H1 (cell line): ENCODE data around the gene OR9G4. TPM values are rescaled to one million over a fixed set of nuclear protein-coding genes. Genes with fewer than 3 reads are reported as not detected.

Experiments used
- CTCF ChIA-PET: fragments of 300-600 bp; sonication (Branson Sonifier 250); formaldehyde crosslinking; loops from one replicate; lab custom pipeline; 2021; ENCODE audit not compliant: partially characterized antibody; lab: Charles Lee
- POLR2A ChIA-PET: fragments of 300-600 bp; sonication (Branson Sonifier 250); formaldehyde crosslinking; loops from one replicate; lab custom pipeline; 2021; ENCODE audit warnings: inconsistent platforms; ENCODE audit not compliant: partially characterized antibody; lab: Charles Lee
- DNase-seq, 2 experiments: peaks; one replicate each; pipeline versions ENCODE4 v3.0.0 to v3.0.0-alpha.2; 2010 to 2022; ENCODE audit warnings: low spot score in 2 of 2, low read depth in 1 of 2, mixed read lengths in 1 of 2
- FAIRE-seq: peaks from 2 replicates; lab custom pipeline; 2011; peaks lifted over from hg19 to GRCh38; lab: Jason Lieb, UNC
- H2AFZ ChIP-seq: 2 replicates; pipeline ENCODE4 v1.8.1; 2012; ENCODE audit warnings: low read length, inconsistent platforms
- H2AK5ac ChIP-seq: 2 replicates; pipeline ENCODE4 v1.6.1; 2013; ENCODE audit warnings: low read depth, low read length
- H2BK120ac ChIP-seq: replicated peaks from 2 replicates; pipeline ENCODE3; 2013; ENCODE audit warnings: low read depth, low read length, inconsistent platforms
- H2BK12ac ChIP-seq: 2 replicates; pipeline ENCODE4 v1.6.1; 2013; ENCODE audit warnings: low read depth, low read length
- H2BK15ac ChIP-seq: 2 replicates; pipeline ENCODE4 v1.6.1; 2013; ENCODE audit warnings: low read length
- H2BK20ac ChIP-seq: 2 replicates; pipeline ENCODE4 v1.6.1; 2013; ENCODE audit warnings: low read length
- H2BK5ac ChIP-seq: 2 replicates; pipeline ENCODE4 v1.6.1; 2013; ENCODE audit warnings: low read depth, low read length
- H3K14ac ChIP-seq: 2 replicates; pipeline ENCODE4 v1.6.1; 2013; ENCODE audit warnings: inconsistent platforms; ENCODE audit not compliant: insufficient read length
- H3K18ac ChIP-seq: 2 replicates; pipeline ENCODE4 v1.6.1; 2013; ENCODE audit warnings: low read length; ENCODE audit errors: extremely low read depth
- H3K23ac ChIP-seq: 2 replicates; pipeline ENCODE4 v1.6.1; 2013; ENCODE audit warnings: inconsistent platforms; ENCODE audit not compliant: insufficient read length
- H3K23me2 ChIP-seq: 2 replicates; pipeline ENCODE4 v1.6.1; 2013; ENCODE audit warnings: low read depth, low read length
- H3K27ac ChIP-seq: 2 replicates; pipeline ENCODE4 v1.6.1; 2011; ENCODE audit warnings: low read depth, low read length, inconsistent platforms
- H3K27me3 ChIP-seq, 4 experiments: replicated peaks in 1 of 4; 1 replicate in 1 of 4; 2 replicates in 3 of 4; pipeline versions ENCODE4 v1.6.1 to v1.8.1; 2011 to 2013; ENCODE audit warnings: low read length in 3 of 4, mild to moderate bottlenecking in 3 of 4, inconsistent platforms in 2 of 4, mixed read lengths in 2 of 4, moderate library complexity in 1 of 4; ENCODE audit not compliant: control insufficient read depth in 3 of 4, insufficient read depth in 3 of 4; ENCODE audit errors: extremely low read depth in 1 of 4
- H3K36me3 ChIP-seq, 4 experiments: 2 replicates each; pipeline versions ENCODE4 v1.6.1 to v1.8.1; 2011 to 2013; ENCODE audit warnings: mild to moderate bottlenecking in 4 of 4, low read length in 3 of 4, moderate library complexity in 2 of 4, control low read depth in 1 of 4, inconsistent platforms in 1 of 4; ENCODE audit not compliant: insufficient read depth in 4 of 4, control insufficient read depth in 2 of 4
- H3K4ac ChIP-seq: replicated peaks from 2 replicates; pipeline ENCODE3; 2013; ENCODE audit warnings: low read length, low read depth, mixed read lengths, inconsistent platforms; ENCODE audit not compliant: insufficient read length
- H3K4me1 ChIP-seq, 4 experiments: replicated peaks in 1 of 4; 1 replicate in 1 of 4; 2 replicates in 3 of 4; pipeline versions ENCODE4 v1.6.1 to v1.8.1; 2011 to 2013; ENCODE audit warnings: low read length in 3 of 4, inconsistent platforms in 2 of 4, mixed read lengths in 1 of 4; ENCODE audit not compliant: insufficient read depth in 4 of 4, control insufficient read depth in 3 of 4
- H3K4me2 ChIP-seq, 2 experiments: 2 replicates each; pipeline versions ENCODE4 v1.6.1 to v1.8.1; 2011 to 2013; ENCODE audit warnings: low read depth in 2 of 2, low read length in 2 of 2, control low read depth in 1 of 2, inconsistent platforms in 1 of 2, mild to moderate bottlenecking in 1 of 2; ENCODE audit not compliant: insufficient read depth in 1 of 2
- H3K4me3 ChIP-seq, 4 experiments: fragments of 200-600, 300-600 bp in 1 of 4; sonication (generic), shearing (Covaris generic), sonication (Bioruptor Twin) in 1 of 4; 2 replicates each; pipeline versions ENCODE4 v1.5.1 to v1.8.1; 2011 to 2016; ENCODE audit warnings: low read length in 4 of 4, low read depth in 3 of 4, control low read depth in 2 of 4, inconsistent platforms in 2 of 4, mild to moderate bottlenecking in 2 of 4, mixed read lengths in 1 of 4, moderate library complexity in 1 of 4; ENCODE audit not compliant: insufficient read depth in 2 of 4; ENCODE audit errors: extremely low read depth in 1 of 4
- H3K56ac ChIP-seq: replicated peaks from 2 replicates; pipeline ENCODE3; 2013; ENCODE audit warnings: low read depth, mild to moderate bottlenecking, mixed read lengths, low read length, inconsistent platforms; ENCODE audit not compliant: insufficient read length
- H3K79me1 ChIP-seq: 2 replicates; pipeline ENCODE4 v1.6.1; 2013; ENCODE audit warnings: low read depth, low read length, control low read depth
- H3K79me2 ChIP-seq, 2 experiments: 2 replicates each; pipeline versions ENCODE4 v1.6.1 to v1.8.1; 2012 to 2013; ENCODE audit warnings: low read length in 2 of 2, mild to moderate bottlenecking in 2 of 2, inconsistent platforms in 1 of 2; ENCODE audit not compliant: insufficient read depth in 2 of 2, control insufficient read depth in 1 of 2
- H3K9ac ChIP-seq, 4 experiments: replicated peaks in 1 of 4; 1 replicate in 1 of 4; 2 replicates in 3 of 4; pipeline versions ENCODE4 v1.6.1 to v1.8.1; 2011 to 2013; ENCODE audit warnings: low read depth in 3 of 4, low read length in 3 of 4, control low read depth in 2 of 4, mild to moderate bottlenecking in 2 of 4, moderate library complexity in 2 of 4, inconsistent platforms in 1 of 4; ENCODE audit errors: extremely low read depth in 1 of 4
- H3K9me3 ChIP-seq, 2 experiments: 2 replicates each; pipeline versions ENCODE4 v1.6.1 to v1.8.1; 2012 to 2013; ENCODE audit warnings: mild to moderate bottlenecking in 2 of 2, moderate library complexity in 2 of 2, control low read depth in 1 of 2, inconsistent platforms in 1 of 2, low read depth in 1 of 2, low read length in 1 of 2, mixed read lengths in 1 of 2; ENCODE audit not compliant: insufficient read depth in 2 of 2
- H4K20me1 ChIP-seq, 2 experiments: replicated peaks in 1 of 2; 2 replicates each; pipeline versions ENCODE3 to v1.8.1; 2011 to 2013; ENCODE audit warnings: inconsistent platforms in 2 of 2, low read length in 2 of 2, mild to moderate bottlenecking in 1 of 2; ENCODE audit not compliant: insufficient read depth in 2 of 2, control insufficient read depth in 1 of 2
- H4K5ac ChIP-seq: 2 replicates; pipeline ENCODE4 v1.6.1; 2013; ENCODE audit warnings: low read length, low read depth, mixed read lengths, inconsistent platforms; ENCODE audit not compliant: insufficient read length
- H4K8ac ChIP-seq: 2 replicates; pipeline ENCODE4 v1.8.0; 2013; ENCODE audit warnings: mild to moderate bottlenecking, moderate library complexity, low read length, inconsistent platforms; ENCODE audit not compliant: insufficient read depth; ENCODE audit errors: extremely low read depth
- H4K91ac ChIP-seq: replicated peaks from 2 replicates; pipeline ENCODE3; 2013; ENCODE audit warnings: low read length, mixed read lengths, inconsistent platforms; ENCODE audit not compliant: insufficient read length
- BACH1 ChIP-seq: IDR thresholded peaks from 2 replicates; pipeline ENCODE4 v1.6.1; 2012; ENCODE audit warnings: low read length, improper control_type of control experiment
- BRCA1 ChIP-seq: IDR thresholded peaks from 2 replicates; pipeline ENCODE4 v1.6.1; 2012; ENCODE audit warnings: low read depth, low read length, improper control_type of control experiment
- CEBPB ChIP-seq: IDR thresholded peaks from 2 replicates; pipeline ENCODE4 v1.6.1; 2012; ENCODE audit warnings: low read depth, low read length
- JUND ChIP-seq: IDR thresholded peaks from 2 replicates; pipeline ENCODE4 v1.6.1; 2011; ENCODE audit warnings: mild to moderate bottlenecking, improper control_type of control experiment, low read length
- KDM1A ChIP-seq: fragments of 200-600, 300-600 bp; sonication (generic); IDR thresholded peaks from 2 replicates; pipeline ENCODE4 v1.7.1; 2016; ENCODE audit warnings: mild to moderate bottlenecking, low read length, borderline replicate concordance
- KDM5A ChIP-seq: fragments of 200-600 bp; IDR thresholded peaks from 2 replicates; pipeline ENCODE4 v1.7.1; 2012; ENCODE audit warnings: mild to moderate bottlenecking, low read length, inconsistent platforms, mixed read lengths
- POLR2A ChIP-seq, 2 experiments: IDR thresholded peaks; 1 replicate in 1 of 2; 2 replicates in 1 of 2; pipeline ENCODE4 v1.6.1; 2011; ENCODE audit warnings: low read depth in 2 of 2, low read length in 2 of 2, mild to moderate bottlenecking in 2 of 2; ENCODE audit errors: control extremely low read depth in 1 of 2
- RAD21 ChIP-seq, 2 experiments: IDR thresholded peaks in 1 of 2; conservative IDR thresholded peaks in 1 of 2; 2 replicates each; pipeline ENCODE4 v1.6.1; 2011; ENCODE audit warnings: low read depth in 2 of 2, low read length in 2 of 2, improper control_type of control experiment in 1 of 2, inconsistent platforms in 1 of 2, mild to moderate bottlenecking in 1 of 2, moderate library complexity in 1 of 2
- SAP30 ChIP-seq: fragments of 300-600 bp; sonication (generic); IDR thresholded peaks from 2 replicates; pipeline ENCODE4 v1.7.1; 2012; ENCODE audit warnings: low read length, moderate library complexity, mild to moderate bottlenecking, inconsistent platforms; ENCODE audit not compliant: insufficient read depth, insufficient replicate concordance
- SIN3A ChIP-seq, 2 experiments: IDR thresholded peaks in 1 of 2; conservative IDR thresholded peaks in 1 of 2; 2 replicates each; pipeline ENCODE4 v1.6.1; 2011 to 2012; ENCODE audit warnings: low read length in 2 of 2, improper control_type of control experiment in 1 of 2, low read depth in 1 of 2, mild to moderate bottlenecking in 1 of 2
- SUZ12 ChIP-seq: fragments of 200-600 bp; sonication (generic); IDR thresholded peaks from 2 replicates; pipeline ENCODE4 v1.6.1; 2012; ENCODE audit warnings: mild to moderate bottlenecking, inconsistent platforms, low read length, moderate library complexity, mixed read lengths
- TEAD4 ChIP-seq: IDR thresholded peaks from 2 replicates; pipeline ENCODE4 v1.6.1; 2012; ENCODE audit warnings: low read depth, low read length, inconsistent platforms, mixed read lengths
- ZNF274 ChIP-seq: IDR thresholded peaks from 2 replicates; pipeline ENCODE4 v1.7.0; 2012; ENCODE audit warnings: low read length, borderline replicate concordance; ENCODE audit errors: extremely low read depth
- WGBS, 2 experiments: shearing (Covaris generic) in 1 of 2; methylation state at CpG; one replicate each; pipeline versions ENCODE4 v1.1.6 to v1.1.7; 2013 to 2015; ENCODE audit warnings: low lambda C conversion rate in 2 of 2, mixed read lengths in 2 of 2, inconsistent platforms in 1 of 2, low coverage in 1 of 2, missing lambda C conversion rate in 1 of 2; ENCODE audit not compliant: insufficient replicate concordance in 2 of 2, insufficient coverage in 1 of 2, insufficient read length in 1 of 2; ENCODE audit errors: extremely low coverage in 1 of 2, missing lambda C conversion rate in 1 of 2; 5-methylcytosine and 5-hydroxymethylcytosine counted together
- polyA plus RNA-seq, 7 experiments: library from polyadenylated mRNA; depleted of rRNA in 3 of 7; stranded (reverse) in 5 of 7; unstranded in 2 of 7; fragments of >200 nt in 5 of 7; fragments of 200-250 nt in 2 of 7; gene quantifications; 1 replicate in 5 of 7; 2 replicates in 1 of 7; 4 replicates in 1 of 7; pipeline versions ENCODE4 v1.2.1 to v1.2.3, GENCODE V29; 2011 to 2013; ENCODE audit warnings: missing spikeins in 2 of 7, mixed read lengths in 2 of 7
- total RNA-seq: library from RNA; stranded (reverse); fragmentation: NEBNext Ultra II Directional; extraction: Animal tissue kit (Norgen Biotek cat#: 25700); gene quantifications from 2 replicates; pipeline ENCODE4 v1.2.1, GENCODE V29; 2021
- TF ChIP-seq, protein P1 (sequence below): IDR thresholded peaks from 2 replicates; pipeline ENCODE4 v1.6.1; 2011; ENCODE audit warnings: low read depth, mild to moderate bottlenecking, low read length; ENCODE audit not compliant: insufficient read depth

The OR9G4 gene
- total and polyA plus RNA-seq, 2 of the 8 experiments (the other 6 are each of a cell fraction or from before 2014, with no cell fraction given), result not detected

DNA sequence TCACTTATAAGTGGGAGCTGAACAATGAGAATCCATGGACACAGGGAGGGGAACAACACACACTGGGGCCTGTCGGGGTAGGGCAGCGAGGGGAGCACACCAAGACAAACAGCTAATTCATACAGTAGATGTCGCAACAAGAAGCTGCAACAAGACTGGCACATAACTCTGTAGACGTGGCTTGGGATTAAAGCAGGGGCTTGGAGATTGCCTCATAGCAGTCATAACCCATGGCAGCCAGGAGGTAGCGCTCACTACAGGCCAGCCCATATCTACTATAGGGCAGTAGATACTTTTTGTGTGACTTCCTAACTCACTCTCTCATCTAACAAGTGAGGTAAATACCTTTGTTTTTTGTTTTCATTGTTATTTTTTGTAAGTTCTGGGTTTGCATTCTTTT is 1.7 kb upstream of the OR9G4 start:
- WGBS, 2 experiments, result 86% methylated on average over 5 of the region's 5 CpGs; no CpG with 5 or more reads in 1 of the 2 experiments
- ChIA-PET POLR2A (no interaction called here), CTCF (interaction anchor here (0.7 to 1.6 kb wide), 6 partner anchors 12 to 796 kb away, joined by 3 to 5 read pairs (median 4); no protein-coding TSS in a partner anchor)
- Histone ChIP-seq H3K18ac (no peak overlapping the region), H3K23me2 (no peaks in the 10 kb centered on the region), H3K4me3 (no peak overlapping the region), H4K8ac (no peak overlapping the region), H4K5ac (no peak overlapping the region), H3K79me2 (no peaks in the 10 kb centered on the region), H2BK20ac (no peak overlapping the region), H3K36me3 (no peaks in the 10 kb centered on the region), H2AFZ (no peak overlapping the region), H2BK5ac (no peak overlapping the region), H2AK5ac (no peak overlapping the region), H3K9me3 (no peaks in the 10 kb centered on the region; a peak in 1 of 4 replicates), H2BK120ac (no peak overlapping the region), H3K9ac (no peak overlapping the region), H2BK15ac (no peak overlapping the region), H3K56ac (no peak overlapping the region), H4K91ac (no peak overlapping the region), H3K27ac (no peak overlapping the region), H3K4me2 (no peak overlapping the region), H3K23ac (no peak overlapping the region), H4K20me1 (no peaks in the 10 kb centered on the region), H3K27me3 (no peaks in the 10 kb centered on the region), H2BK12ac (no peak overlapping the region), H3K4me1 (peaks cover 0 to 3% (median 1%) of the 10 kb centered on the region in 4 experiments; a peak in 1 of 7 replicates), H3K14ac (no peak overlapping the region), H3K79me1 (no peaks in the 10 kb centered on the region), H3K4ac (no peak overlapping the region)
- FAIRE-seq (no peak), DNase-seq (peak in 1 of 2 experiments; percentile 9)
- TF ChIP-seq, protein P1, sequence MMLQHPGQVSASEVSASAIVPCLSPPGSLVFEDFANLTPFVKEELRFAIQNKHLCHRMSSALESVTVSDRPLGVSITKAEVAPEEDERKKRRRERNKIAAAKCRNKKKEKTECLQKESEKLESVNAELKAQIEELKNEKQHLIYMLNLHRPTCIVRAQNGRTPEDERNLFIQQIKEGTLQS, result 0 out of 2 replicates have a peak, but pooled peaks have one; percentile 30
- TF ChIP-seq KDM5A (no peak), BACH1 (no peak), CEBPB (peak; percentile 93), ZNF274 (no peak), KDM1A (no peak), SUZ12 (no peak), SIN3A (conservative IDR thresholded peaks at IDR 0.05 in 1 of 2, IDR thresholded peaks at IDR 0.05 in 1 of 2; ENCODE audit: low read depth in 1 of 2, low read length in 2 of 2) (no peak), JUND (no peak), RAD21 (IDR thresholded peaks at IDR 0.05 in 1 of 2, conservative IDR thresholded peaks at IDR 0.05 in 1 of 2; ENCODE audit: low read depth in 2 of 2, low read length in 2 of 2) (peak; percentile 28 to 54; a peak in 3 of 4 replicates), SAP30 (no peak), TEAD4 (no peak), BRCA1 (no peak), POLR2A (IDR thresholded peaks at IDR 0.05; ENCODE audit: control extremely low read depth in 1 of 2, low read depth in 2 of 2, low read length in 2 of 2) (no peak)
